Measurements from ENCODE around the gene NDUFS4. TPM values are rescaled to one million over a fixed set of nuclear protein-coding genes. Genes with fewer than 3 reads are reported as not detected.
"Not testable (repeated sequence)": the region's sequence is repeated elsewhere in the genome, so short reads cannot be mapped to it uniquely, and the experiment has no call there.

NDUFS4 gene
- total RNA-seq, 2 experiments from 2014 or later = 45.8 to 47.4 TPM

DNA sequence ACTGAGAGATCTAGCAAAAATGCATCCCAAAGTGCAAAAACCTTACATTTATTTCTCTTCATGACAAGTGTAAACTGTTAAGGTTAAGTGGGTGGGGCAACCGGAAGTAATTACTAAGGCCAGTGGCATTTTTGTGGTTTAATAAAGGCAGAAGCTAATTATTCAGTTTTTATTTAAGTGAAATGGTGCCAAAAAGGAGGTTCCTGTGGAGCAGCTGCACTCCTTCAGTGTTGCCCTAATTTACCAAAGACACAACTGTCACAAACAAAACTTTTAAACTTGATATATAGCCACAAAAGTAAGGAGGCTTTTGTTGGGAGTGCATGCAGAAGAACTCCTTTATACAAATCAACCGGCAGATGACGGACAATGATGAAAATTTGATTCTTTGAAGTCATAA lies 81.6 kb downstream of the NDUFS4 start:
- Mint-ChIP-seq H3K36me3 (peaks cover 20% of the 10 kb centered on the region), H3K4me1 (no peaks in the 10 kb centered on the region), H3K9me3 (no peaks in the 10 kb centered on the region), H3K27ac (no peak overlapping the region), H3K27me3 (no peaks in the 10 kb centered on the region), H3K4me3 (no peak overlapping the region)
- POLR2A ChIA-PET = no interaction called here
- ATAC-seq (ENCODE audit: low read depth) (no peak), DNase-seq (no peak)

DNA sequence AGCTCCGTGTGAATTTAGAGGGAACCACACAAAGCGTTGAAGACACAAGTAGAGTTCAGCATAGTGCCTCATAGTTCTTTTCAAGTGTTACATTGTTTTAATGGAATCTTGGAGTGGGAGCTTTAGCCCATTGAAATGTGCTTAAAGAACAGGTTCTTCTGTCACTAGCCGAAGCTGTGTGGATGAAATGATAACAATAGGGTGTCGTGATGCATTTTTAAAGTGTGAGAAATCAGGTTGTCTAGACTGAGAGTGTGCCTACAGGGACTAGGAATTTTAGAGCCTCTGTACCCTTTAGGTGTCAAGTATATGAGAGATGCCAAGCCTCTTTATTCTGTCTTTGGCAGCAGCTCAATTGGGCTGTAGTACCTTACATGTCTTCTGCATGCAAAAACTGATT lies 83.0 kb downstream of the NDUFS4 start:
- no peak overlapping the region for H3K4me3 Mint-ChIP-seq
- DNase-seq = no peak
- no peak for ATAC-seq (ENCODE audit: low read depth)
- H3K27ac Mint-ChIP-seq = no peak overlapping the region
- peaks cover 28% of the 10 kb centered on the region for H3K36me3 Mint-ChIP-seq
- H3K9me3 Mint-ChIP-seq = no peaks in the 10 kb centered on the region
- no peaks in the 10 kb centered on the region for H3K27me3 Mint-ChIP-seq
- POLR2A ChIA-PET = no interaction called here
- H3K4me1 Mint-ChIP-seq = no peaks in the 10 kb centered on the region

DNA sequence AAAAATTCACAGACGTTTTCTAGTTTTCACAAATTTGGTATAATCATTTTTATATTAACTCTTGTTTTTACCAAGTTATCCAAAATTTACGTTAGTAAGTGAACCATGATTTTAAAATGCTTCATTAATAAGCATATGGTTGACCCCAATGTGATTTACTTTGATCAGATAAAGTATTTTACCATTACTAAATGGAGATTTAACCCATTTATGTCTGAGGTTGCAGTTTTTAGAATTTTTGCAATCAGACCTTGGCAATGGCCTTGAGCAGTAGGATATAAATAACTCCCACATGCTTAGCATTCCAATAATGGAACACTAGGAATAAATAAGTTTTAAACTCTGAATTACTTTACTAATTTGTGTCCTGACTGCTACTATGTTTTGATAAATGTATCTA lies 84.6 kb downstream of the NDUFS4 start:
- Mint-ChIP-seq H3K27ac (no peak overlapping the region), H3K36me3 (peaks cover 35% of the 10 kb centered on the region), H3K9me3 (peaks cover 4% of the 10 kb centered on the region), H3K27me3 (no peaks in the 10 kb centered on the region), H3K4me3 (no peak overlapping the region), H3K4me1 (no peaks in the 10 kb centered on the region)
- no peak for ATAC-seq (ENCODE audit: low read depth)
- POLR2A ChIA-PET = no interaction called here
- no peak for DNase-seq

GRCh38 chr5:53649352-53649751 lies 88.9 kb downstream of the NDUFS4 start:
- no peaks in the 10 kb centered on the region for H3K4me1 Mint-ChIP-seq
- ATAC-seq (ENCODE audit: low read depth) = no peak
- peaks cover 31% of the 10 kb centered on the region for H3K36me3 Mint-ChIP-seq
- no peak for DNase-seq
- POLR2A ChIA-PET = no interaction called here
- H3K4me3 Mint-ChIP-seq = no peak overlapping the region
- no peaks in the 10 kb centered on the region for H3K27me3 Mint-ChIP-seq
- H3K27ac Mint-ChIP-seq = no peak overlapping the region
- peaks cover 4% of the 10 kb centered on the region for H3K9me3 Mint-ChIP-seq

DNA sequence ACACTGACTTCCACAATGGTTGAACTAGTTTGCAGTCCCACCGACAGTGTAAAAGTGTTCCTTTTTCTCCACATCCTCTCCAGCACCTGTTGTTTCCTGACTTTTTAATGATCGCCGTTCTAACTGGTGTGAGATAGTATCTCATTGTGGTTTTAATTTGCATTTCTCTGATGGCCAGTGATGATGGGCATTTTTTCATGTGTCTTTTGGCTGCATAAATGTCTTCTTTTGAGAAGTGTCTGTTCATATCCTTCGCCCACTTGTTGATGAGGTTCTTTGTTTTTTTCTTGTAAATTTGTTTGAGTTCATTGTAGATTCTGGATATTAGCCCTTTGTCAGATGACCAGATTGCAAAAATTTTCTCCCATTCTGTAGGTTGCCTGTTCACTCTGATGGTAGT lies 100.1 kb downstream of the NDUFS4 start:
- H3K36me3 Mint-ChIP-seq = peaks cover 45% of the 10 kb centered on the region
- H3K4me3 Mint-ChIP-seq; ATAC-seq (ENCODE audit: low read depth); H3K9me3 Mint-ChIP-seq; DNase-seq; POLR2A ChIA-PET; H3K27me3 Mint-ChIP-seq; H3K4me1 Mint-ChIP-seq; H3K27ac Mint-ChIP-seq: not testable (repeated sequence)

DNA sequence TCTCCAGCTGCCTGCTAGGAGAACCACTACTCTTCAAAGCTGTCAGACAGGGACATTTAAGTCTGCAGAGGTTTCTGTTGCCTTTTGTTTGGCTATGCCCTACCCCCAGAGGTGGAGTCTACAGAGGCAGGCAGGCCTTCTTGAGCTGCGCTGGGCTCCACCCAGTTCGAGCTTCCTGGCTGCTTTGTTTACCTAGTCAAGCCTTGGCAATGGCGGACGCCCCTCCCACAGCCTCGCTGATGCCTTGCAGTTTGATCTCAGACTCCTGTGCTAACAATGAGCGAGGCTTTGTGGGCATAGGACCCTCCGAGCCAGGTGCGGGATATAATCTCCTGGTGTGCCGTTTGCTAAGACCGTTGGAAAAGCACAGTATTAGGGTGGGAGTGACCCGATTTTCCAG lies 104.9 kb downstream of the NDUFS4 start:
- H3K27ac Mint-ChIP-seq; H3K27me3 Mint-ChIP-seq; H3K9me3 Mint-ChIP-seq; H3K4me3 Mint-ChIP-seq; ATAC-seq (ENCODE audit: low read depth); DNase-seq; H3K4me1 Mint-ChIP-seq; POLR2A ChIA-PET: not testable (repeated sequence)
- H3K36me3 Mint-ChIP-seq = peaks cover 48% of the 10 kb centered on the region

- DNase-seq (no peak), ATAC-seq (ENCODE audit: low read depth) (no peak)
- H3K4me1 Mint-ChIP-seq = no peaks in the 10 kb centered on the region
- no peak overlapping the region for H3K27ac Mint-ChIP-seq
- H3K4me3 Mint-ChIP-seq = no peak overlapping the region
- peaks cover 45% of the 10 kb centered on the region for H3K36me3 Mint-ChIP-seq
- H3K9me3 Mint-ChIP-seq = peaks cover 8% of the 10 kb centered on the region
- POLR2A ChIA-PET = no interaction called here
- no peaks in the 10 kb centered on the region for H3K27me3 Mint-ChIP-seq
These were observed 107.2 kb downstream of the NDUFS4 start for GRCh38 chr5:53667621-53668020.

- H3K27me3 Mint-ChIP-seq = no peaks in the 10 kb centered on the region
- POLR2A ChIA-PET = no interaction called here
- H3K36me3 Mint-ChIP-seq = peaks cover 20% of the 10 kb centered on the region
- DNase-seq (no peak), ATAC-seq (ENCODE audit: low read depth) (no peak)
- H3K4me3 Mint-ChIP-seq = no peak overlapping the region
- no peaks in the 10 kb centered on the region for H3K9me3 Mint-ChIP-seq
- H3K4me1 Mint-ChIP-seq = no peaks in the 10 kb centered on the region
- no peak overlapping the region for H3K27ac Mint-ChIP-seq
These were observed 111.0 kb downstream of the NDUFS4 start for GRCh38 chr5:53671447-53671846.

DNA sequence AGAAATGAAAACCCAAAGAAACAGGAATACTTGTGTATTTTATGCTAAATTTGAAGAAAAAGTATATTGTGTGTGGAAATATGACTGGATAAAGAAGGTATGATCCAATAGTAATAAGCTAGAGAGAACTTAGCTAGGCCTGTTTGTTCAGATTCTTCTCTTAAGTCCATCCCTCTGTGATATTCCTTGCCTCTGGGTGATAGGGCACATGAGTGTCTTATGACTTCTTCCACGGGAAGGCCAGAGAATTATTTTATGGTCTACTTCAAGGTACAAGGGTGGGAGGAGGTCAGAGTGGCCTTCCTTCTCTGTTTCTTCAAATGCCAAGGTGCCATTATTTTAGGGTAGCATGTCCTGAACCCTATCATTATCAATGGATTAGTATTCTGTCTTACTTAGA lies 113.7 kb downstream of the NDUFS4 start:
- no peak for ATAC-seq (ENCODE audit: low read depth)
- no peaks in the 10 kb centered on the region for H3K4me1 Mint-ChIP-seq
- H3K4me3 Mint-ChIP-seq = no peak overlapping the region
- no peaks in the 10 kb centered on the region for H3K27me3 Mint-ChIP-seq
- no peak overlapping the region for H3K27ac Mint-ChIP-seq
- no peak for DNase-seq
- POLR2A ChIA-PET = no interaction called here
- H3K9me3 Mint-ChIP-seq = peaks cover 2% of the 10 kb centered on the region
- H3K36me3 Mint-ChIP-seq = peaks cover 20% of the 10 kb centered on the region

GRCh38 chr5:53677632-53678031 lies 117.2 kb downstream of the NDUFS4 start:
- Mint-ChIP-seq H3K27ac (no peak overlapping the region), H3K4me3 (no peak overlapping the region), H3K27me3 (no peaks in the 10 kb centered on the region), H3K36me3 (peaks cover 22% of the 10 kb centered on the region), H3K9me3 (peaks cover 2% of the 10 kb centered on the region), H3K4me1 (no peaks in the 10 kb centered on the region)
- POLR2A ChIA-PET = no interaction called here
- DNase-seq = no peak
- ATAC-seq (ENCODE audit: low read depth) = no peak

DNA sequence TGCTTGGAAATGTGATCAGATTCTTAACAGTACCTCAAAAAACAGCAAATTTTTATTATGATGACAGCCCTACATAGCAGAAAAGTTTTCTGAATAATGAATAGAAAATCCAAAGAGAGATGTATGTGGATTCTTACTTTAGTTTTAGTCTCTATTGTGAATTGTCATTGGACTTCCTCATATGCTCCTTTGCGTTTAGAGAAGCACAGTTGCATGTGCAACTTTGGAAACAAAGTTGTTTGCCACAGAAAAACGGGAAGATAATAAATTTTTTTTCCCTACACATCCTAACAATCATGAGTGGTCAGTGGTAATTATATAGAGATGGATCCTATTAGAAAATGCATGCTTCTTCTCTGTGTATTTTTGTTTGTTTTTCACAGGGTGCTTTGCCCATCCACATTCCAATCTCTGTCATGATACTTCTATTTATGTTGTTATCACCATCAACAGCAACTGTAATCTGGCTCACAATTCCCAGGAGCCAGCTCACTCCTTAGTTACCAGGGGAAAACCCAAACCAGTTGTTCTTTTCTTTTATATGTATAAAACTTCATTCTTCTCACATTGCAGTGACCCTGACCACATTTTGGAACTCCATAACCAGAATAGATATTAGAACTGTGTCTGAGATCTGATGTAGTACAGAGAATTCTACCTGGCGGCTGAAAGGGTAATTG lies 118.7 kb downstream of the NDUFS4 start:
- Mint-ChIP-seq H3K36me3 (peaks cover 22% of the 10 kb centered on the region), H3K4me3 (no peak overlapping the region), H3K9me3 (peaks cover 2% of the 10 kb centered on the region), H3K4me1 (no peaks in the 10 kb centered on the region), H3K27ac (no peak overlapping the region), H3K27me3 (no peaks in the 10 kb centered on the region)
- no peak for DNase-seq
- ATAC-seq (ENCODE audit: low read depth) = no peak
- POLR2A ChIA-PET = no interaction called here

- POLR2A ChIA-PET = no interaction called here
- no peak for DNase-seq
These were observed 120.6 kb downstream of the NDUFS4 start for GRCh38 chr5:53681079-53681478.

DNA sequence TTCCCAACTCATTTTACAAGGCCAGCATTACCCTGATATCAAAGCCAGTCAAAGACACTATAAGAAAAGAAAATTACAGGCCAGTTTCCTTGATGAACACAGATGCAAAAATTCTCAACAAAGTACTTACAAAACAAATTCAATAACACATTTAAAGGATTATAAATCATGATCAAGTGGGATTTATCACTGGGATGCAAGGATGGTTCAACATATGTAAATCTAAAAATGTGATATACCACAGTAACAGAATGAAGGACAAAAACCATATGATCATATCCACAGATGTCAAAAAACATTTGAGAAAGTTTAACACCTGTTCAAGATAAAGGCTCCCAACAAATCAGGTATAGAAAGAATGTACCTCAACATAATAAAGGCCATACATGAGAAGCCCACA lies 130.6 kb downstream of the NDUFS4 start:
- Mint-ChIP-seq H3K9me3 (peaks cover 15% of the 10 kb centered on the region), H3K4me1 (no peaks in the 10 kb centered on the region), H3K27ac (no peak overlapping the region), H3K36me3 (peaks cover 7% of the 10 kb centered on the region), H3K27me3 (no peaks in the 10 kb centered on the region), H3K4me3 (no peak overlapping the region)
- POLR2A ChIA-PET = no interaction called here
- DNase-seq (no peak), ATAC-seq (ENCODE audit: low read depth) (no peak)

More at GRCh38 chr5:53681079-53681478, 120.6 kb downstream of the NDUFS4 start:
- H3K27ac Mint-ChIP-seq = no peak overlapping the region
- no peaks in the 10 kb centered on the region for H3K27me3 Mint-ChIP-seq
- no peak for ATAC-seq (ENCODE audit: low read depth)
- no peak overlapping the region for H3K4me3 Mint-ChIP-seq
- H3K9me3 Mint-ChIP-seq = peaks cover 2% of the 10 kb centered on the region
- H3K36me3 Mint-ChIP-seq = peaks cover 26% of the 10 kb centered on the region
- no peaks in the 10 kb centered on the region for H3K4me1 Mint-ChIP-seq

- Mint-ChIP-seq H3K4me1 (no peaks in the 10 kb centered on the region), H3K36me3 (no peaks in the 10 kb centered on the region), H3K27ac (no peak overlapping the region), H3K27me3 (no peaks in the 10 kb centered on the region), H3K4me3 (no peak overlapping the region), H3K9me3 (peaks cover 14% of the 10 kb centered on the region)
- POLR2A ChIA-PET = no interaction called here
- ATAC-seq (ENCODE audit: low read depth) (no peak), DNase-seq (no peak)
These were observed 134.1 kb downstream of the NDUFS4 start for GRCh38 chr5:53694520-53695022.

GRCh38 chr5:53710405-53710804 lies 150.0 kb downstream of the NDUFS4 start:
- H3K4me1 Mint-ChIP-seq; POLR2A ChIA-PET; H3K27ac Mint-ChIP-seq; ATAC-seq (ENCODE audit: low read depth); H3K4me3 Mint-ChIP-seq; DNase-seq; H3K27me3 Mint-ChIP-seq; H3K36me3 Mint-ChIP-seq: not testable (repeated sequence)
- peaks cover 26% of the 10 kb centered on the region for H3K9me3 Mint-ChIP-seq
